Urothelium cell line (cell line): Measurements from ENCODE around the gene SLCO2A1.

ENCODE experiments used
- DNase-seq: peaks from one replicate; pipeline ENCODE4 v3.0.0; 2011; ENCODE audit warnings: low spot score, mixed read lengths
- FAIRE-seq: peaks from 2 replicates; lab custom pipeline; 2011; peaks lifted over from hg19 to GRCh38; lab: Jason Lieb, UNC

The SLCO2A1 gene

GRCh38 chr3:133935843-133936769 lies 93.6 kb downstream of the SLCO2A1 start:
- FAIRE-seq (no peak), DNase-seq (no peak)

GRCh38 chr3:133934996-133935842 lies 94.5 kb downstream of the SLCO2A1 start:
- FAIRE-seq (no peak), DNase-seq (no peak)

- no peak for DNase-seq
- FAIRE-seq, result no peak
Observed at GRCh38 chr3:133934073-133934970, 95.4 kb downstream of the SLCO2A1 start.

- no peak for FAIRE-seq
- no peak for DNase-seq
Observed at GRCh38 chr3:133933097-133934024, 96.4 kb downstream of the SLCO2A1 start.

GRCh38 chr3:133932009-133932408 lies 97.7 kb downstream of the SLCO2A1 start:
- no peak for DNase-seq
- no peak for FAIRE-seq

- no peak for FAIRE-seq
- no peak for DNase-seq
Observed at GRCh38 chr3:133931084-133931483, 98.6 kb downstream of the SLCO2A1 start.

GRCh38 chr3:133930341-133930933 lies 99.3 kb downstream of the SLCO2A1 start:
- no peak for FAIRE-seq
- DNase-seq, result peak; percentile 56

GRCh38 chr3:133928903-133929607 lies 100.7 kb downstream of the SLCO2A1 start:
- peak; percentile 17 for FAIRE-seq

DNA sequence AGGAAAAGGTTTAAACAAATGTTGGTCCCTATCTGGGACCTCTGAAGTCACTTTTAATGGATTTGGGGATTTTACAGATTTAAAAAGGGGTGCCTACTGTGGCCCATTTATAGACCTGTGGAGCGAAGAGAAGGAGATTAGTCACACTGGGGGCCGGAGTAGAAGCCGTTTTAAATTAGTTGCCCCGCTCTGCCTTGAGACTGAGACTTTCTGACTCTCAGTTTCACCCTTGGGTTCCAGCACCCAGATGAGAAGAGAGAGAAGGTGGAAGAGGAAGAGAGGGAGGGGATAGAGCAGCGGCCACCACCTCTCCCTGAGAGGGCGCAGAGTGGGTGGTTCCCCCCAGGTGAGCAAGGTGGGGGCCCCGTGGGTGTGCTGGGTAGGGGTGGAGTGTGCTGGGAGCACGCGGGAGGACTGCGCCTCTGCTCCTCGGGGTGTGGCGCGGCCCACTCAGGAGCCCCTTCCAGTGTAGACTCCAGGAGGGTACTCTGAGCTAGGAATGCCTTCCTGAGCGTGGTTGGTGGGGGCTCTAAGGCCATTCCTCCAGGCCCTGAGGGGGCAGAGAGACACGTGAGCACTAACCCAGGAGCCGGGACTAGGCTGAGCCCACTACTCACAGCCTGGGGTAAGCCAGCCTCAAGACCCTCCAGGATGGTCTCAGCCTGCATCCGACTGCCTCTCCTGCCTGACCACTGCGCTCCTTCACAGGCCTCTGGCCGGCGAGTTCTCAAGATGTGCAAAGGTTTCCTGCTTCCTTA lies 101.4 kb downstream of the SLCO2A1 start:
- FAIRE-seq, result no peak
- no peak for DNase-seq

More at GRCh38 chr3:133928903-133929607, 100.7 kb downstream of the SLCO2A1 start:
- no peak for DNase-seq

DNA sequence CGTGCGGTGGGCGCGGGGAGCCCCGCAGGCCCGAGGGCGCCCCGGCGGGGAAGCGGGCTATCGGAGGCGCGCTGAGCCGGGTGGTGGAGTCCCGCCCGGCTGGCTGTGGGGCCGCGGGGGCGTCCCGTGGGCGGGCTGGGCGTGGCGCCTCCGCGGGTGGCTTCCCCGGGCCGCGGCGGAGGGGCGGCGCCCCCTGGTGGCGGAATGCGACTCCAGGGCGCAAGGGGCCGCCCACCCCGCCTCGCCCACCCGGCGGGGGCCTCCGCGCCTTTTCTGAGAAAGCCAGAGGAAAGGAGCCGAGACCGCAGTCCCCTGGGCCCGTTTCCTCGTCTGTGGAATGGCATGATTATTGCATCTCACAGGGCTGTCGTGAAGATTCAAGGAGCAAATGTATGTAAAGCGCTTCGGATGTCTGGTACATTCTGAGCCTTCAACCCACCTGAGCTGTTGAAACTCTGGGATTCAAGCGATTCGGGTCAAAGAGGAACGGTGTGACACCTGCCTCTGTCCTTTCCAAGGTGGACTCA lies 102.1 kb downstream of the SLCO2A1 start:
- FAIRE-seq (no peak), DNase-seq (peak; percentile 77)

GRCh38 chr3:133926736-133927539 lies 102.8 kb downstream of the SLCO2A1 start:
- FAIRE-seq (no peak), DNase-seq (no peak)

- DNase-seq, result no peak
- FAIRE-seq, result no peak
Observed at GRCh38 chr3:133925960-133926735, 103.6 kb downstream of the SLCO2A1 start.

DNA sequence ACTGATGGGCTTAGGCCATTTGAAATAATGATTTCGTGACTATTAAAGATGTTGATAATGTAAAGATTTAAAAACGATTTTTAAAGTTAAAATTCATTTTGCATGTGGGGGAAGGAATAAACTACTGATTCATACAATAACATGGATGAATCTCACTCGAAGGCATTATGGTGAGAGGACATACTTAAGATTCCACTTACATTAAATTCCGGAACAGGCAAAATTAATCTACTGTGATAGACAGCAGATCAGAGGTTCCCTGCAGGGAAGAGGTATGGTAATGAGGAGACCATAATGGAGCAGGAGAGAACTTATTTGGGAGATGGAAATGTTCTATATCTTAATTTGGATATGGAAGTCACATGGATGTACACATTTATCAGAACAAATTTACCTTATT lies 105.7 kb downstream of the SLCO2A1 start:
- FAIRE-seq (no peak), DNase-seq (no peak)

- FAIRE-seq (no peak), DNase-seq (no peak)
Observed at GRCh38 chr3:133921592-133921991, 108.1 kb downstream of the SLCO2A1 start.

DNA sequence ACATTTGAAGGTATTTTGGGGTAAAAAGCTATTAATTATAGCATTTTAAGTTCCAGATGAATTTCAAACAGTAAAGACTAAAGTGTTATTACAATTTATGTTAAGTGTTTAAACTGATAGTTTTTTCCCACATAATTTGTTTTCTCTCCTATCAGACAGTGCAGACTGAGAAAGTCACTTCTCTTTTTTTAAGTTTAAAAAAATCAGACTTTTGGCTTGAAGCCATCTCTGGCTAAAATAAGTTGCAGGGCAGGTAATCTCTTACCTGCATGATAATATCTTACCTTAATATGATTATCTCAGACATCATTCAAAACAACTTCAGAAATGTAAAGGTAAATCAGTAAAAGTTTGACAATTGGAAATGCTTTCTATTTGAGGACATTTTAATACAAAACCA lies 112.6 kb downstream of the SLCO2A1 start:
- no peak for DNase-seq
- FAIRE-seq, result no peak
